ENCODE measurements around the gene TNFRSF6B.
"Not testable (repeated sequence)": the region's sequence is repeated elsewhere in the genome, so short reads cannot be mapped to it uniquely, and the experiment has no call there.

DNA sequence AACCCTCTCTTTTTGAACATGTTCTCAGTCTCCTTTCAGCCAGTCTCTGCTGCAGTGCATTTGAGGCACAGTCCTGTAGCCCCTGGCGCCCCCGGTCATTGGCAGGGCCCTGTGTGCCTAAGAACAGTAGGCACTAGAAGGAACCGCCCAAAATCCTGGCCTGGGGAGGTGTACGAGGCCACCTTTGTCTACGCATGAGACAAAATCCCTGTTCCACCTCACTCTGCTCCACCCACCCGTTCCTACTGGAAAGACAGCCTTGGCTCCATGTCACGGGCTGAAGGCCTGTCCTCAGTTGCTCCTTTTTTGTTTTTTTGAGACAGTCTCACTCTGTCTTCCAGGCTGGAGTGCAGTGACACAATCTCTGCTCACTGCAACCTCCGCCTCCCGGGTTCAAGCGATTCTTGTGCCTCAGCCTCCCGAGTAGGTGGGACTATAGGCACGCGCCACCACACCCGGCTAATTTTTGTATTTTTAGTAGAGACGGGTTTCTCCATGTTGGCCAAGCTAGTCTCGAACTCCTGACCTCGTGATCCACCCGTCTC, 33.8 kb downstream of the TNFRSF6B start:
- TF ChIP-seq, protein P1, sequence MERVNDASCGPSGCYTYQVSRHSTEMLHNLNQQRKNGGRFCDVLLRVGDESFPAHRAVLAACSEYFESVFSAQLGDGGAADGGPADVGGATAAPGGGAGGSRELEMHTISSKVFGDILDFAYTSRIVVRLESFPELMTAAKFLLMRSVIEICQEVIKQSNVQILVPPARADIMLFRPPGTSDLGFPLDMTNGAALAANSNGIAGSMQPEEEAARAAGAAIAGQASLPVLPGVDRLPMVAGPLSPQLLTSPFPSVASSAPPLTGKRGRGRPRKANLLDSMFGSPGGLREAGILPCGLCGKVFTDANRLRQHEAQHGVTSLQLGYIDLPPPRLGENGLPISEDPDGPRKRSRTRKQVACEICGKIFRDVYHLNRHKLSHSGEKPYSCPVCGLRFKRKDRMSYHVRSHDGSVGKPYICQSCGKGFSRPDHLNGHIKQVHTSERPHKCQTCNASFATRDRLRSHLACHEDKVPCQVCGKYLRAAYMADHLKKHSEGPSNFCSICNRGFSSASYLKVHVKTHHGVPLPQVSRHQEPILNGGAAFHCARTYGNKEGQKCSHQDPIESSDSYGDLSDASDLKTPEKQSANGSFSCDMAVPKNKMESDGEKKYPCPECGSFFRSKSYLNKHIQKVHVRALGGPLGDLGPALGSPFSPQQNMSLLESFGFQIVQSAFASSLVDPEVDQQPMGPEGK (CRISPR knock-in tag; IDR thresholded peaks at IDR 0.05; ENCODE audit: borderline replicate concordance): not testable (repeated sequence)
- TF ChIP-seq TCF4 (CRISPR knock-in tag; IDR thresholded peaks at IDR 0.05; ENCODE audit: borderline replicate concordance); SNAI2 (CRISPR knock-in tag; IDR thresholded peaks at IDR 0.05); ZNF565 (CRISPR knock-in tag; conservative IDR thresholded peaks at IDR 0.05; ENCODE audit: low read depth): not testable (repeated sequence)

Measured in SK-N-SH treated with all-trans-retinoic acid at 6 μM for 48 hours (cell line).